Body of pancreas (tissue), 4 donors: ENCODE data around the gene SMPD2. TPM values are rescaled to one million over a fixed set of nuclear protein-coding genes. Genes with fewer than 3 reads are reported as not detected.

Experiments
- ATAC-seq: fragments of 150-250 bp; one replicate; pipeline ENCODE4 v1.9.1; 2016
- DNase-seq, 4 donors: peaks; one replicate each; pipeline ENCODE4 v3.0.0-alpha.2; 2019
- H3K27ac ChIP-seq, 4 donors: fragments of 200-600 bp; sonication (generic); 1 replicate in 3 of 4; 2 replicates in 1 of 4; pipeline versions ENCODE4 v1.5.1 to v1.6.1; 2016 to 2019; ENCODE audit warnings: mild to moderate bottlenecking in 1 of 4, mixed read lengths in 1 of 4, moderate library complexity in 1 of 4
- H3K27me3 ChIP-seq, 2 donors: fragments of 200-600 bp; sonication (generic); one replicate each; pipeline ENCODE4 v1.6.0; 2016; ENCODE audit warnings: mild to moderate bottlenecking in 1 of 2
- H3K36me3 ChIP-seq, 2 donors: fragments of 200-600 bp; sonication (generic); replicated peaks in 1 of 2; 2 replicates each; pipeline ENCODE4 v1.5.1; 2016; ENCODE audit warnings: low read depth in 2 of 2; ENCODE audit not compliant: insufficient read depth in 1 of 2
- H3K4me1 ChIP-seq: fragments of 200-600 bp; sonication (generic); one replicate; pipeline ENCODE4 v1.6.0; 2016
- H3K4me3 ChIP-seq, 2 donors: fragments of 200-600 bp; sonication (generic); 1 replicate in 1 of 2; 2 replicates in 1 of 2; pipeline ENCODE4 v1.5.1; 2016 to 2019
- H3K9me3 ChIP-seq, 3 donors: fragments of 200-600 bp; sonication (generic); 1 replicate in 2 of 3; 2 replicates in 1 of 3; pipeline ENCODE4 v1.5.1; 2016
- POLR2A ChIP-seq, 3 donors: fragments of 450-650 bp; IDR thresholded peaks; one replicate each; pipeline ENCODE4 v1.6.1; 2016; ENCODE audit warnings: antibody characterized with exemption in 3 of 3, mild to moderate bottlenecking in 2 of 3
- WGBS, 2 donors: methylation state at CpG; one replicate each; pipeline ENCODE4 v1.1.5; 2017; 5-methylcytosine and 5-hydroxymethylcytosine counted together
- intact Hi-C: fragments of 100-400 bp; cut with DNase I; formaldehyde crosslinking; loops from one replicate; pipeline ENCODE4 v1.15.1; 2023
- total RNA-seq, 2 donors: library from RNA; depleted of rRNA; stranded (reverse); fragments of >200 nt; gene quantifications; one replicate each; pipeline ENCODE4 v1.1.0, GENCODE V29; 2016
- TF ChIP-seq, protein P1 (sequence below), 7 experiments: fragments of 450-650 bp in 4 of 7; fragments of 200-600 bp in 3 of 7; sonication (generic) in 3 of 7; IDR thresholded peaks; one replicate each; pipeline ENCODE4 v1.5.1; 2016 to 2019; ENCODE audit warnings: antibody characterized with exemption in 7 of 7

SMPD2 gene
- total RNA-seq, 2 donors from 2014 or later, result 8.0 to 13.8 TPM

GRCh38 chr6:109454496-109455436 lies 14.2 kb downstream of the SMPD2 start:
- Histone ChIP-seq H3K36me3 (no peaks in the 10 kb centered on the region), H3K9me3 (no peaks in the 10 kb centered on the region), H3K27me3 (no peaks in the 10 kb centered on the region), H3K4me1 (peaks cover 18% of the 10 kb centered on the region), H3K27ac (peak overlapping the region in 3 of 4 donors; percentile 13 to 71 (median 34)), H3K4me3 (peak overlapping the region; percentile 70 to 73)
- intact Hi-C loops, result no loop called here
- 17 to 23% methylated on average over 39 to 47 of the region's 48 CpGs for WGBS, 2 donors
- TF ChIP-seq POLR2A (IDR thresholded peaks at IDR 0.05), result peak in 1 of 3 donors; percentile 45
- TF ChIP-seq, protein P1, sequence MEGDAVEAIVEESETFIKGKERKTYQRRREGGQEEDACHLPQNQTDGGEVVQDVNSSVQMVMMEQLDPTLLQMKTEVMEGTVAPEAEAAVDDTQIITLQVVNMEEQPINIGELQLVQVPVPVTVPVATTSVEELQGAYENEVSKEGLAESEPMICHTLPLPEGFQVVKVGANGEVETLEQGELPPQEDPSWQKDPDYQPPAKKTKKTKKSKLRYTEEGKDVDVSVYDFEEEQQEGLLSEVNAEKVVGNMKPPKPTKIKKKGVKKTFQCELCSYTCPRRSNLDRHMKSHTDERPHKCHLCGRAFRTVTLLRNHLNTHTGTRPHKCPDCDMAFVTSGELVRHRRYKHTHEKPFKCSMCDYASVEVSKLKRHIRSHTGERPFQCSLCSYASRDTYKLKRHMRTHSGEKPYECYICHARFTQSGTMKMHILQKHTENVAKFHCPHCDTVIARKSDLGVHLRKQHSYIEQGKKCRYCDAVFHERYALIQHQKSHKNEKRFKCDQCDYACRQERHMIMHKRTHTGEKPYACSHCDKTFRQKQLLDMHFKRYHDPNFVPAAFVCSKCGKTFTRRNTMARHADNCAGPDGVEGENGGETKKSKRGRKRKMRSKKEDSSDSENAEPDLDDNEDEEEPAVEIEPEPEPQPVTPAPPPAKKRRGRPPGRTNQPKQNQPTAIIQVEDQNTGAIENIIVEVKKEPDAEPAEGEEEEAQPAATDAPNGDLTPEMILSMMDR (IDR thresholded peaks at IDR 0.05), result no peak
- ATAC-seq (no peak), DNase-seq (peak in 2 of 4 donors; percentile 38 to 70)

DNA sequence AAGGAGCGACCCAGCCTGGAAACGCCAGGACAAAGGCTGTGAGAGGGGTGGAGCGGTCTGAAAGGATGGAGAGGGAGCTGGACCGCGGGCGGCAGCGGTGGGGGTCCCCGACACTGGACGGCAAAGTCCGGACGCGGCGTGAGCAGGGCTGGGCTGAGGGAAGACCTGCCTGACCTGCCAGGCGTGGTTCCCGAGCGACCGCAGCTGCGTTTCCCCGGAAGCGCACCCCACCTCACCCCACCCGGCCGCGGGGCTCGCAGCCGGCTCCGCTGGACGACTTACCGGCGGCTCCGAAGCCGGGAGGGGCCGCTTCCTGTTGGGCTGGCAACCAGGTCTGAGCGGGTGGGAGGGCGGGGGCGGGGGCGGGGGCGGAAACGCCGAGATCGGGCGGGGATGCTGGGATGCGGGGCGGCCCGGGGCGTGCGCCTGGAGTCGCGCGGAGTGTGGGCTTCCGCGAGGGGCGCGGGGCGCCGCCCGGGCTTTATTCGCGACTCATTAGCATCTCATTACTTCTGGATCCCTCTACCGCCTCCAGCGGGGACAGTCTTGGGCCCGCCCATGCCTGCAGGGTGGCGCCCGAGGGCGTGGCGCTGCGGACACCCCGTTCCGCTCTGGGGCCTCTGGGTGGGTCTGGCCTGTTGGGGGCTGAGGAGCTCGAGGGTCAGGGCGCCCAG lies 15.1 kb downstream of the SMPD2 start, which contains the start of gene MICAL1:
Gene MICAL1 (minus strand): TSS at position 336 of the 674 bp plus-strand sequence. CDS start 1,576 bp downstream, outside the sequence.
- WGBS, 2 donors, result 0% methylated on average over 2 to 37 of the region's 70 CpGs
- TF ChIP-seq POLR2A (IDR thresholded peaks at IDR 0.05), result peak in 2 of 3 donors; percentile 45 to 48
- TF ChIP-seq, protein P1 (IDR thresholded peaks at IDR 0.05), result peak; percentile 22 to 46 (median 34)

GRCh38 chr6:109456111-109456583 lies 15.6 kb downstream of the SMPD2 start:
- H3K4me3 ChIP-seq, result peak overlapping the region; percentile 70 to 73
- intact Hi-C loops, result no loop called here
- peak; percentile 20 for ATAC-seq
- peaks cover 18% of the 10 kb centered on the region for H3K4me1 ChIP-seq
- DNase-seq, result peak in 1 of 4 donors; percentile 35
- no peaks in the 10 kb centered on the region for H3K36me3 ChIP-seq
- no peaks in the 10 kb centered on the region for H3K27me3 ChIP-seq
- H3K27ac ChIP-seq, result peak overlapping the region in 2 of 4 donors; percentile 15 to 34
- no peaks in the 10 kb centered on the region for H3K9me3 ChIP-seq
- WGBS, 2 donors, result 10 to 21% methylated on average over 24 to 36 of the region's 38 CpGs
- no peak for TF ChIP-seq POLR2A (IDR thresholded peaks at IDR 0.05)
- TF ChIP-seq, protein P1 (IDR thresholded peaks at IDR 0.05), result peak in 2 of 7 experiments; percentile 2 to 4

More for the DNA sequence above, 15.1 kb downstream of the SMPD2 start, which contains the start of gene MICAL1:
- peak; percentile 71 for ATAC-seq
- intact Hi-C loops, result no loop called here
- DNase-seq, result peak; percentile 60 to 77 (median 72)
- H3K4me3 ChIP-seq, result peak within 1 kb of the TSS; percentile 70 to 73
- H3K27me3 ChIP-seq, result no peaks in the 10 kb centered on the region
- H3K36me3 ChIP-seq, result no peaks in the 10 kb centered on the region
- peak within 1 kb of the TSS in 3 of 4 donors; percentile 13 to 71 (median 34) for H3K27ac ChIP-seq
- H3K4me1 ChIP-seq, result peaks cover 18% of the 10 kb centered on the region
- H3K9me3 ChIP-seq, result no peaks in the 10 kb centered on the region

- Histone ChIP-seq H3K36me3 (no peaks in the 10 kb centered on the region), H3K27me3 (no peaks in the 10 kb centered on the region), H3K4me3 (no peak overlapping the region), H3K4me1 (peaks cover 18% of the 10 kb centered on the region), H3K9me3 (no peaks in the 10 kb centered on the region), H3K27ac (no peak overlapping the region)
- WGBS, 2 donors, result 69 to 70% methylated on average over 16 of the region's 16 CpGs
- ATAC-seq (no peak), DNase-seq (peak in 2 of 4 donors; percentile 31 to 57)
- intact Hi-C loops, result no loop called here
- TF ChIP-seq, protein P1 (IDR thresholded peaks at IDR 0.05), result no peak
- TF ChIP-seq POLR2A (IDR thresholded peaks at IDR 0.05), result no peak
Observed at GRCh38 chr6:109456710-109457561, 16.4 kb downstream of the SMPD2 start.
